HepG2 (cell line): ENCODE measurements around the gene RBM26. TPM values are rescaled to one million over a fixed set of nuclear protein-coding genes. Genes with fewer than 3 reads are reported as not detected.

Source experiments
- ATAC-seq: fragments of 200-7000 bp; cut with Tn5 transposase; 3 replicates; pipeline ENCODE4 v1.9.1; 2020; ENCODE audit warnings: mild to moderate bottlenecking, moderate library complexity
- BruUV-seq: library from RNA; stranded (reverse); fragments of 400-500 nt; replicated peaks from 2 replicates; lab custom pipeline; 2021; lab: Mats Ljungman, UMichigan
- CTCF ChIA-PET: fragments of 300-600 bp; formaldehyde crosslinking; extraction: SDS; loops from one replicate; lab custom pipeline; 2021; ENCODE audit warnings: low total read pairs, inconsistent platforms, low intra/inter-chr PET ratio; lab: Yijun Ruan, JAX
- POLR2A ChIA-PET: fragments of 350-600 bp; sonication (Branson Sonifier 250); formaldehyde crosslinking; loops from one replicate; lab custom pipeline; 2020; ENCODE audit warnings: antibody characterized with exemption, inconsistent platforms; lab: Yijun Ruan, JAX
- DNase-seq: peaks from one replicate; pipeline ENCODE4 v3.0.0-alpha.2; 2015; ENCODE audit warnings: low spot score
- FAIRE-seq: peaks from 3 replicates; lab custom pipeline; 2011; peaks lifted over from hg19 to GRCh38; lab: Jason Lieb, UNC
- H2AFZ ChIP-seq: one replicate; pipeline ENCODE4 v1.6.1; 2011; ENCODE audit warnings: low read length, inconsistent platforms
- H3K27ac ChIP-seq: fragments of 300-600 bp; 3 replicates; pipeline ENCODE4 v1.8.0; 2011; ENCODE audit warnings: mixed run types, mild to moderate bottlenecking, mixed read lengths, low read length, inconsistent platforms; ENCODE audit not compliant: insufficient read depth; ENCODE audit errors: extremely low read length
- H3K27me3 ChIP-seq, 2 experiments: fragments of 200-600 bp in 1 of 2; 2 replicates in 1 of 2; 3 replicates in 1 of 2; pipeline versions ENCODE4 v1.6.0 to v1.8.0; 2011; ENCODE audit warnings: low read length in 2 of 2, mild to moderate bottlenecking in 2 of 2, moderate library complexity in 2 of 2, inconsistent platforms in 1 of 2; ENCODE audit not compliant: insufficient read depth in 2 of 2, control insufficient read depth in 1 of 2
- H3K36me3 ChIP-seq, 2 experiments: fragments of 200-600 bp in 1 of 2; replicated peaks in 1 of 2; 2 replicates in 1 of 2; 3 replicates in 1 of 2; pipeline versions ENCODE4 v1.5.1 to v1.8.0; 2011; ENCODE audit warnings: low read length in 2 of 2, inconsistent platforms in 1 of 2; ENCODE audit not compliant: insufficient read depth in 2 of 2, control insufficient read depth in 1 of 2
- H3K4me1 ChIP-seq: 2 replicates; pipeline ENCODE4 v1.5.1; 2012; ENCODE audit warnings: low read length, inconsistent platforms; ENCODE audit not compliant: insufficient read depth
- H3K4me2 ChIP-seq: 2 replicates; pipeline ENCODE4 v1.6.0; 2011; ENCODE audit warnings: low read depth, low read length, inconsistent platforms
- H3K4me3 ChIP-seq, 3 experiments: fragments of 200-600 bp in 1 of 3; sonication (generic), shearing (Covaris generic) in 1 of 3; replicated peaks in 1 of 3; 2 replicates each; pipeline ENCODE4 v1.5.1; 2011 to 2016; ENCODE audit warnings: low read length in 3 of 3, inconsistent platforms in 2 of 3, low read depth in 2 of 3, mild to moderate bottlenecking in 2 of 3, control low read depth in 1 of 3, mixed read lengths in 1 of 3; ENCODE audit not compliant: insufficient read depth in 1 of 3
- H3K79me2 ChIP-seq: one replicate; pipeline ENCODE4 v1.6.1; 2011; ENCODE audit warnings: low read length, inconsistent platforms; ENCODE audit not compliant: insufficient read depth
- H3K9ac ChIP-seq: 2 replicates; pipeline ENCODE4 v1.6.0; 2011; ENCODE audit warnings: mild to moderate bottlenecking, low read depth, low read length, inconsistent platforms; ENCODE audit not compliant: insufficient read depth
- H3K9me3 ChIP-seq: 2 replicates; pipeline ENCODE4 v1.5.1; 2012; ENCODE audit warnings: mild to moderate bottlenecking, low read length
- H4K20me1 ChIP-seq: 2 replicates; pipeline ENCODE4 v1.6.0; 2011; ENCODE audit warnings: inconsistent platforms, mild to moderate bottlenecking, low read length, moderate library complexity; ENCODE audit not compliant: insufficient read depth
- AKAP8 ChIP-seq: sonication (generic); formaldehyde crosslinking; IDR thresholded peaks from 2 replicates; pipeline ENCODE4 v1.5.1; 2020; ENCODE audit warnings: mild to moderate bottlenecking, missing genetic modification reagents
- GATAD2A ChIP-seq: IDR thresholded peaks from 2 replicates; pipeline ENCODE4 v1.6.1; 2016
- MAFK ChIP-seq, 2 experiments: IDR thresholded peaks in 1 of 2; conservative IDR thresholded peaks in 1 of 2; 2 replicates each; pipeline ENCODE4 v1.6.1; 2011; ENCODE audit warnings: improper control_type of control experiment in 2 of 2, low read length in 2 of 2
- NFE2L1 ChIP-seq: sonication (generic); formaldehyde crosslinking; IDR thresholded peaks from 2 replicates; pipeline ENCODE4 v1.4.0; 2020; ENCODE audit warnings: missing genetic modification reagents, mild to moderate bottlenecking, borderline replicate concordance
- TRIM24 ChIP-seq: sonication (generic); formaldehyde crosslinking; IDR thresholded peaks from 2 replicates; pipeline ENCODE4 v1.8.0; 2022; ENCODE audit warnings: mild to moderate bottlenecking, missing genetic modification reagents
- U2AF1 ChIP-seq: fragments of 200-400 bp; formaldehyde crosslinking; optimal IDR thresholded peaks from 2 replicates; pipeline ENCODE3; 2017; ENCODE audit warnings: mild to moderate bottlenecking, low read depth, low read length
- ZFP41 ChIP-seq: sonication (generic); formaldehyde crosslinking; IDR thresholded peaks from 2 replicates; pipeline ENCODE4 v1.4.0; 2020; ENCODE audit warnings: mild to moderate bottlenecking, missing genetic modification reagents, borderline replicate concordance
- ZNF143 ChIP-seq: sonication (generic); formaldehyde crosslinking; IDR thresholded peaks from 2 replicates; pipeline ENCODE4 v1.4.0; 2020; ENCODE audit warnings: missing genetic modification reagents
- ZNF230 ChIP-seq: sonication (generic); formaldehyde crosslinking; IDR thresholded peaks from 2 replicates; pipeline ENCODE4 v1.4.0; 2020; ENCODE audit warnings: mild to moderate bottlenecking, missing genetic modification reagents
- ZNF367 ChIP-seq: sonication (generic); formaldehyde crosslinking; IDR thresholded peaks from 2 replicates; pipeline ENCODE4 v1.4.0; 2020; ENCODE audit warnings: missing genetic modification reagents, borderline replicate concordance
- ZNF430 ChIP-seq: sonication (generic); formaldehyde crosslinking; IDR thresholded peaks from 2 replicates; pipeline ENCODE4 v1.9.0; 2021; ENCODE audit warnings: mild to moderate bottlenecking, missing genetic modification reagents
- ZNF619 ChIP-seq: sonication (generic); formaldehyde crosslinking; IDR thresholded peaks from 2 replicates; pipeline ENCODE4 v1.4.0; 2020; ENCODE audit warnings: mild to moderate bottlenecking, missing genetic modification reagents
- WGBS: methylation state at CpG from one replicate; pipeline ENCODE4 v1.1.6; 2017; ENCODE audit warnings: low lambda C conversion rate; 5-methylcytosine and 5-hydroxymethylcytosine counted together
- in situ Hi-C: cut with HindIII; loops from 2 replicates; pipeline ENCODE4 v1.10.0; 2017; ENCODE audit warnings: low pct_unique_long_range_greater_than_20kb; ENCODE audit not compliant: extremely low pct_ligation_motif_present
- intact Hi-C: fragments of 100-400 bp; cut with micrococcal nuclease; formaldehyde crosslinking; loops from one replicate; pipeline ENCODE4 v1.10.0; 2022; ENCODE audit not compliant: unreplicated experiment
- polyA plus RNA-seq, 8 experiments: library from polyadenylated mRNA; depleted of rRNA in 3 of 8; stranded (reverse) in 7 of 8; unstranded in 1 of 8; fragments of >200 nt; fragmentation: Illumina TruSeq in 4 of 8; extraction: Trizol in 4 of 8; gene quantifications; 2 replicates each; pipeline versions ENCODE4 v1.2.1 to v1.2.3, GENCODE V29; 2011 to 2016; ENCODE audit warnings: low read depth in 4 of 8, missing spikeins in 1 of 8, mixed read lengths in 1 of 8; ENCODE audit not compliant: insufficient read depth in 1 of 8
- total RNA-seq, 5 experiments: library from RNA; depleted of rRNA; stranded (reverse); fragments of >200 nt; fragmentation: Illumina TruSeq; extraction: Trizol; gene quantifications; 2 replicates each; pipeline ENCODE4 v1.2.3, GENCODE V29; 2016; ENCODE audit warnings: low read depth in 1 of 5
- TF ChIP-seq, protein P1 (sequence below): sonication (generic); formaldehyde crosslinking; IDR thresholded peaks from 2 replicates; pipeline ENCODE4 v1.4.0; 2020; ENCODE audit warnings: missing genetic modification reagents
- TF ChIP-seq, protein P2 (sequence below): sonication (generic); formaldehyde crosslinking; IDR thresholded peaks from 2 replicates; pipeline ENCODE4 v1.4.0; 2020; ENCODE audit warnings: missing genetic modification reagents, borderline replicate concordance
- TF ChIP-seq, protein P3 (sequence below), 2 experiments: sonication (generic) in 1 of 2; formaldehyde crosslinking in 1 of 2; IDR thresholded peaks; 2 replicates each; pipeline versions ENCODE4 v1.5.1 to v1.6.1; 2011 to 2020; ENCODE audit warnings: borderline replicate concordance in 1 of 2, low read depth in 1 of 2, low read length in 1 of 2, mild to moderate bottlenecking in 1 of 2, missing genetic modification reagents in 1 of 2, moderate library complexity in 1 of 2
- TF ChIP-seq, protein P4 (sequence below): sonication (generic); formaldehyde crosslinking; IDR thresholded peaks from 2 replicates; pipeline ENCODE4 v1.5.1; 2020; ENCODE audit warnings: mild to moderate bottlenecking, missing genetic modification reagents, borderline replicate concordance

RBM26 gene
- total and polyA plus RNA-seq, 2 of the 13 experiments (the other 11 are each of a cell fraction or from before 2014, with no cell fraction given), result 19.4 to 34.4 TPM

DNA sequence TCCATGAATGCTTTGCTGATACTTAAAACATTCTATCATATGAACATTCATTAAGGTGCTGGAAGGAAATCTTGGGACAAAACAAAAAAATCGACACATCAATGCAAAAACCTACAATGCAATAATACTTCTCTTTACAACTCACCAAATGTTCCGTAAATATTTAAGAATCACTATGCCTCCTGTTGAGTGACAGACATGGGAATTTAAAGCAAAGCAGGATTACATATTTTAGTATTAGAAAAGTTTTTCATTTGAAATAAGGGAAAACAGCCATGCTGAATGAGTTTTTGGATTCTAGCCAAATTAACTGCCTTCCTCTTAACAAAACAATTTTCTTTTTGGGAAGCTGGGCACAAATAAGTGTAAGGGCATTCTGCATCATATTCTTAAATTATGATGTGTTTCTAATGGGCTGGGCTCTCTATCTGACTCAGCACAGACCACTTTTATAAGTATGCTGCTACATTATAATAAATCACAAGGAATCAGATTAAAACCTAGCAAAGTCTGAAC, 93.7 kb downstream of the RBM26 start:
- no peaks in the 10 kb centered on the region for H4K20me1 ChIP-seq
- CTCF ChIA-PET, result no interaction called here
- in situ Hi-C loops, result no loop called here
- H3K27me3 ChIP-seq, result no peaks in the 10 kb centered on the region
- WGBS, result 72% methylated on average over 2 of the region's 2 CpGs
- H3K36me3 ChIP-seq, result no peaks in the 10 kb centered on the region
- H3K9me3 ChIP-seq, result no peaks in the 10 kb centered on the region
- no peak overlapping the region for H3K27ac ChIP-seq
- H3K9ac ChIP-seq, result no peak overlapping the region
- TF ChIP-seq ZNF430 (CRISPR knock-in tag) (no peak), ZNF367 (CRISPR knock-in tag) (no peak), MAFK (conservative IDR thresholded peaks at IDR 0.05 in 1 of 2, IDR thresholded peaks at IDR 0.05 in 1 of 2; ENCODE audit: low read length in 2 of 2) (no peak), ZFP41 (CRISPR knock-in tag) (no peak), ZNF619 (CRISPR knock-in tag) (no peak), U2AF1 (no peak), ZNF230 (CRISPR knock-in tag) (no peak), AKAP8 (CRISPR knock-in tag) (no peak), ZNF143 (no peak), GATAD2A (CRISPR knock-in tag) (no peak), NFE2L1 (CRISPR knock-in tag) (no peak), TRIM24 (CRISPR knock-in tag) (no peak)
- TF ChIP-seq, protein P1, sequence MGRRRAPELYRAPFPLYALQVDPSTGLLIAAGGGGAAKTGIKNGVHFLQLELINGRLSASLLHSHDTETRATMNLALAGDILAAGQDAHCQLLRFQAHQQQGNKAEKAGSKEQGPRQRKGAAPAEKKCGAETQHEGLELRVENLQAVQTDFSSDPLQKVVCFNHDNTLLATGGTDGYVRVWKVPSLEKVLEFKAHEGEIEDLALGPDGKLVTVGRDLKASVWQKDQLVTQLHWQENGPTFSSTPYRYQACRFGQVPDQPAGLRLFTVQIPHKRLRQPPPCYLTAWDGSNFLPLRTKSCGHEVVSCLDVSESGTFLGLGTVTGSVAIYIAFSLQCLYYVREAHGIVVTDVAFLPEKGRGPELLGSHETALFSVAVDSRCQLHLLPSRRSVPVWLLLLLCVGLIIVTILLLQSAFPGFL (CRISPR knock-in tag), result no peak
- TF ChIP-seq, protein P2, sequence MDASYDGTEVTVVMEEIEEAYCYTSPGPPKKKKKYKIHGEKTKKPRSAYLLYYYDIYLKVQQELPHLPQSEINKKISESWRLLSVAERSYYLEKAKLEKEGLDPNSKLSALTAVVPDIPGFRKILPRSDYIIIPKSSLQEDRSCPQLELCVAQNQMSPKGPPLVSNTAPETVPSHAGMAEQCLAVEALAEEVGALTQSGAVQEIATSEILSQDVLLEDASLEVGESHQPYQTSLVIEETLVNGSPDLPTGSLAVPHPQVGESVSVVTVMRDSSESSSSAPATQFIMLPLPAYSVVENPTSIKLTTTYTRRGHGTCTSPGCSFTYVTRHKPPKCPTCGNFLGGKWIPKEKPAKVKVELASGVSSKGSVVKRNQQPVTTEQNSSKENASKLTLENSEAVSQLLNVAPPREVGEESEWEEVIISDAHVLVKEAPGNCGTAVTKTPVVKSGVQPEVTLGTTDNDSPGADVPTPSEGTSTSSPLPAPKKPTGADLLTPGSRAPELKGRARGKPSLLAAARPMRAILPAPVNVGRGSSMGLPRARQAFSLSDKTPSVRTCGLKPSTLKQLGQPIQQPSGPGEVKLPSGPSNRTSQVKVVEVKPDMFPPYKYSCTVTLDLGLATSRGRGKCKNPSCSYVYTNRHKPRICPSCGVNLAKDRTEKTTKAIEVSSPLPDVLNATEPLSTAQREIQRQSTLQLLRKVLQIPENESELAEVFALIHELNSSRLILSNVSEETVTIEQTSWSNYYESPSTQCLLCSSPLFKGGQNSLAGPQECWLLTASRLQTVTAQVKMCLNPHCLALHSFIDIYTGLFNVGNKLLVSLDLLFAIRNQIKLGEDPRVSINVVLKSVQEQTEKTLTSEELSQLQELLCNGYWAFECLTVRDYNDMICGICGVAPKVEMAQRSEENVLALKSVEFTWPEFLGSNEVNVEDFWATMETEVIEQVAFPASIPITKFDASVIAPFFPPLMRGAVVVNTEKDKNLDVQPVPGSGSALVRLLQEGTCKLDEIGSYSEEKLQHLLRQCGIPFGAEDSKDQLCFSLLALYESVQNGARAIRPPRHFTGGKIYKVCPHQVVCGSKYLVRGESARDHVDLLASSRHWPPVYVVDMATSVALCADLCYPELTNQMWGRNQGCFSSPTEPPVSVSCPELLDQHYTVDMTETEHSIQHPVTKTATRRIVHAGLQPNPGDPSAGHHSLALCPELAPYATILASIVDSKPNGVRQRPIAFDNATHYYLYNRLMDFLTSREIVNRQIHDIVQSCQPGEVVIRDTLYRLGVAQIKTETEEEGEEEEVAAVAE (CRISPR knock-in tag), result no peak
- TF ChIP-seq, protein P3, sequence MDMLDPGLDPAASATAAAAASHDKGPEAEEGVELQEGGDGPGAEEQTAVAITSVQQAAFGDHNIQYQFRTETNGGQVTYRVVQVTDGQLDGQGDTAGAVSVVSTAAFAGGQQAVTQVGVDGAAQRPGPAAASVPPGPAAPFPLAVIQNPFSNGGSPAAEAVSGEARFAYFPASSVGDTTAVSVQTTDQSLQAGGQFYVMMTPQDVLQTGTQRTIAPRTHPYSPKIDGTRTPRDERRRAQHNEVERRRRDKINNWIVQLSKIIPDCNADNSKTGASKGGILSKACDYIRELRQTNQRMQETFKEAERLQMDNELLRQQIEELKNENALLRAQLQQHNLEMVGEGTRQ (IDR thresholded peaks at IDR 0.05; ENCODE audit: low read depth, low read length), result no peak
- TF ChIP-seq, protein P3 (CRISPR knock-in tag; IDR thresholded peaks at IDR 0.05; ENCODE audit: borderline replicate concordance), result no peak
- TF ChIP-seq, protein P4, sequence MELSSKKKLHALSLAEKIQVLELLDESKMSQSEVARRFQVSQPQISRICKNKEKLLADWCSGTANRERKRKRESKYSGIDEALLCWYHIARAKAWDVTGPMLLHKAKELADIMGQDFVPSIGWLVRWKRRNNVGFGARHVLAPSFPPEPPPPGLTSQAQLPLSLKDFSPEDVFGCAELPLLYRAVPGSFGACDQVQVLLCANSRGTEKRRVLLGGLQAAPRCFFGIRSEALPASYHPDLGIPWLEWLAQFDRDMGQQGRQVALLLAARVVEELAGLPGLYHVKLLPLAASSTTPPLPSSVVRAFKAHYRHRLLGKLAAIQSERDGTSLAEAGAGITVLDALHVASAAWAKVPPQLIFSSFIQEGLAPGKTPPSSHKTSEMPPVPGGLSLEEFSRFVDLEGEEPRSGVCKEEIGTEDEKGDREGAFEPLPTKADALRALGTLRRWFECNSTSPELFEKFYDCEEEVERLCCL (CRISPR knock-in tag), result no peak
- TF ChIP-seq, all 625 proteins: peak for 0
- Histone ChIP-seq H3K4me3 (no peak overlapping the region), H2AFZ (no peak overlapping the region), H3K79me2 (no peaks in the 10 kb centered on the region), H3K4me1 (peaks cover 11% of the 10 kb centered on the region), H3K4me2 (no peak overlapping the region)
- intact Hi-C loops, result no loop called here
- FAIRE-seq, result no peak
- no peak for DNase-seq
- no TSS peak for BruUV-seq
- ATAC-seq, result no peak
- POLR2A ChIA-PET, result no interaction called here
